ENCODE measurements around the gene RAET1L. TPM values are rescaled to one million over a fixed set of nuclear protein-coding genes. Genes with fewer than 3 reads are reported as not detected.

The RAET1L gene
- total and polyA plus RNA-seq, 2 donors (not counting 3 experiments of a cell fraction or from before 2014, with no cell fraction given), result not detected

- Histone ChIP-seq H2AFZ (ENCODE audit: low read depth, low read length) (no peak overlapping the region), H3K4me3 (replicated peaks in 1 of 3; ENCODE audit: insufficient read depth in 1 of 3, low read depth in 1 of 3, low read length in 3 of 3) (no peak overlapping the region), H3K9ac (replicated peaks; ENCODE audit: extremely low read depth, insufficient read depth, low read length) (no peak overlapping the region), H3K79me2 (ENCODE audit: control insufficient read depth, insufficient read depth, low read length) (no peaks in the 10 kb centered on the region), H3K27ac (ENCODE audit: insufficient read depth, low read depth, low read length) (no peak overlapping the region), H3K9me1 (replicated peaks; ENCODE audit: control insufficient read depth, extremely low read depth, insufficient read depth, low read length) (no peaks in the 10 kb centered on the region), H3K4me2 (ENCODE audit: insufficient read depth, low read length) (no peak overlapping the region), H4K20me1 (replicated peaks; ENCODE audit: control insufficient read depth, extremely low read depth, insufficient read depth, low read length) (no peaks in the 10 kb centered on the region), H3K27me3 (ENCODE audit: control insufficient read depth in 2 of 2, insufficient read depth in 2 of 2, low read length in 2 of 2) (peaks cover 34 to 35% of the 10 kb centered on the region in 2 experiments), H3K36me3 (ENCODE audit: control insufficient read depth in 2 of 2, extremely low read depth in 1 of 2, insufficient read depth in 2 of 2, low read length in 2 of 2) (no peaks in the 10 kb centered on the region), H3K4me1 (ENCODE audit: control insufficient read depth, extremely low read depth, insufficient read depth, low read length) (peaks cover 9% of the 10 kb centered on the region), H3K9me3 (replicated peaks; ENCODE audit: control insufficient read depth, insufficient read depth, low read length) (no peaks in the 10 kb centered on the region)
- dilution Hi-C loops (cut with MboI; ENCODE audit: extremely low pct_ligation_motif_present, low sequenced_read_pairs) (no loop called here), intact Hi-C loops (cut with micrococcal nuclease) (no loop called here)
- ChIA-PET CTCF (no interaction called here), POLR2A (no interaction called here)
- FAIRE-seq (no peak), DNase-seq (ENCODE audit: low read depth, low spot score) (no peak)
- BruUV-seq (replicated peaks), result no TSS peak
- TF ChIP-seq POLR2A (IDR thresholded peaks at IDR 0.05; ENCODE audit: low read depth, low read length) (no peak), GATA2 (IDR thresholded peaks at IDR 0.05; ENCODE audit: insufficient read depth, insufficient read length, low read depth, low read length) (no peak), JUN (IDR thresholded peaks at IDR 0.05; ENCODE audit: borderline replicate concordance, insufficient read depth, insufficient read length, low read depth) (no peak), FOS (IDR thresholded peaks at IDR 0.05; ENCODE audit: borderline replicate concordance, insufficient read depth, low read length) (no peak), MAX (IDR thresholded peaks at IDR 0.05; ENCODE audit: insufficient read depth, insufficient read length) (no peak), POLR2AphosphoS5 (IDR thresholded peaks at IDR 0.05; ENCODE audit: insufficient read depth, low read depth, low read length) (no peak), CTCF (IDR thresholded peaks at IDR 0.05; ENCODE audit: extremely low read depth in 1 of 2, insufficient read depth in 1 of 2, low read depth in 1 of 2, low read length in 2 of 2) (no peak), EZH2 (IDR thresholded peaks at IDR 0.05; ENCODE audit: borderline replicate concordance, low read depth, low read length, severe bottlenecking) (no peak), MYC (IDR thresholded peaks at IDR 0.05; ENCODE audit: low read depth, low read length) (no peak)
These were observed 2.7 kb upstream of the RAET1L start for GRCh38 chr6:150027806-150028565.
